Measurements from ENCODE around the gene NEK7.

Gene NEK7

GRCh38 chr1:198270273-198270828, 113.6 kb downstream of the NEK7 start:
- H3K4me3 Mint-ChIP-seq = no peak overlapping the region
- H3K36me3 Mint-ChIP-seq (ENCODE audit: low read depth) = peaks cover 10% of the 10 kb centered on the region
- H3K9me3 Mint-ChIP-seq = no peaks in the 10 kb centered on the region
- H3K4me1 Mint-ChIP-seq (ENCODE audit: low read depth) = peaks cover 15% of the 10 kb centered on the region
- H3K27me3 Mint-ChIP-seq (ENCODE audit: low read depth) = no peaks in the 10 kb centered on the region
- no peak for DNase-seq (ENCODE audit: low spot score)
- H3K27ac Mint-ChIP-seq = no peak overlapping the region

- Mint-ChIP-seq H3K9me3 (no peaks in the 10 kb centered on the region), H3K4me1 (ENCODE audit: low read depth) (peaks cover 14% of the 10 kb centered on the region), H3K36me3 (ENCODE audit: low read depth) (peaks cover 10% of the 10 kb centered on the region), H3K27ac (no peak overlapping the region), H3K27me3 (ENCODE audit: low read depth) (no peaks in the 10 kb centered on the region), H3K4me3 (no peak overlapping the region)
- no peak for DNase-seq (ENCODE audit: low spot score)
Measured at GRCh38 chr1:198271467-198271866, 114.7 kb downstream of the NEK7 start.

GRCh38 chr1:198272492-198272891, 115.7 kb downstream of the NEK7 start:
- Mint-ChIP-seq H3K36me3 (ENCODE audit: low read depth) (peaks cover 10% of the 10 kb centered on the region), H3K4me3 (no peak overlapping the region), H3K4me1 (ENCODE audit: low read depth) (peaks cover 14% of the 10 kb centered on the region), H3K27me3 (ENCODE audit: low read depth) (no peaks in the 10 kb centered on the region), H3K9me3 (no peaks in the 10 kb centered on the region), H3K27ac (peak overlapping the region; percentile 4)
- no peak for DNase-seq (ENCODE audit: low spot score)

GRCh38 chr1:198273748-198274295, 117.0 kb downstream of the NEK7 start:
- no peak overlapping the region for H3K27ac Mint-ChIP-seq

GRCh38 chr1:198275597-198275996, 118.8 kb downstream of the NEK7 start:
- Mint-ChIP-seq H3K4me3 (no peak overlapping the region), H3K36me3 (ENCODE audit: low read depth) (peaks cover 10% of the 10 kb centered on the region), H3K4me1 (ENCODE audit: low read depth) (peaks cover 18% of the 10 kb centered on the region), H3K27me3 (ENCODE audit: low read depth) (no peaks in the 10 kb centered on the region), H3K27ac (no peak overlapping the region), H3K9me3 (no peaks in the 10 kb centered on the region)
- no peak for DNase-seq (ENCODE audit: low spot score)

More at GRCh38 chr1:198273748-198274295, 117.0 kb downstream of the NEK7 start:
- H3K9me3 Mint-ChIP-seq = no peaks in the 10 kb centered on the region
- peaks cover 15% of the 10 kb centered on the region for H3K4me1 Mint-ChIP-seq (ENCODE audit: low read depth)
- no peak overlapping the region for H3K4me3 Mint-ChIP-seq
- no peak for DNase-seq (ENCODE audit: low spot score)
- H3K27me3 Mint-ChIP-seq (ENCODE audit: low read depth) = no peaks in the 10 kb centered on the region
- H3K36me3 Mint-ChIP-seq (ENCODE audit: low read depth) = peaks cover 10% of the 10 kb centered on the region

GRCh38 chr1:198276241-198276640, 119.4 kb downstream of the NEK7 start:
- Mint-ChIP-seq H3K36me3 (ENCODE audit: low read depth) (peaks cover 5% of the 10 kb centered on the region), H3K4me1 (ENCODE audit: low read depth) (peaks cover 18% of the 10 kb centered on the region), H3K27ac (no peak overlapping the region), H3K4me3 (no peak overlapping the region), H3K27me3 (ENCODE audit: low read depth) (no peaks in the 10 kb centered on the region), H3K9me3 (no peaks in the 10 kb centered on the region)
- no peak for DNase-seq (ENCODE audit: low spot score)

- H3K9me3 Mint-ChIP-seq = no peaks in the 10 kb centered on the region
- no peak for DNase-seq (ENCODE audit: low spot score)
- peaks cover 21% of the 10 kb centered on the region for H3K4me1 Mint-ChIP-seq (ENCODE audit: low read depth)
- H3K27ac Mint-ChIP-seq = no peak overlapping the region
- peaks cover 5% of the 10 kb centered on the region for H3K36me3 Mint-ChIP-seq (ENCODE audit: low read depth)
- no peak overlapping the region for H3K4me3 Mint-ChIP-seq
- no peaks in the 10 kb centered on the region for H3K27me3 Mint-ChIP-seq (ENCODE audit: low read depth)
Measured at GRCh38 chr1:198278943-198279342, 122.1 kb downstream of the NEK7 start.

- no peak overlapping the region for H3K27ac Mint-ChIP-seq
- no peaks in the 10 kb centered on the region for H3K9me3 Mint-ChIP-seq
- H3K27me3 Mint-ChIP-seq (ENCODE audit: low read depth) = no peaks in the 10 kb centered on the region
- H3K4me3 Mint-ChIP-seq = no peak overlapping the region
- peaks cover 21% of the 10 kb centered on the region for H3K4me1 Mint-ChIP-seq (ENCODE audit: low read depth)
- H3K36me3 Mint-ChIP-seq (ENCODE audit: low read depth) = peaks cover 6% of the 10 kb centered on the region
- DNase-seq (ENCODE audit: low spot score) = no peak
Measured at GRCh38 chr1:198280080-198280479, 123.3 kb downstream of the NEK7 start.

- DNase-seq (ENCODE audit: low spot score) = no peak
- peaks cover 18% of the 10 kb centered on the region for H3K4me1 Mint-ChIP-seq (ENCODE audit: low read depth)
- H3K9me3 Mint-ChIP-seq = no peaks in the 10 kb centered on the region
- H3K27ac Mint-ChIP-seq = no peak overlapping the region
- H3K27me3 Mint-ChIP-seq (ENCODE audit: low read depth) = no peaks in the 10 kb centered on the region
- no peak overlapping the region for H3K4me3 Mint-ChIP-seq
- peaks cover 10% of the 10 kb centered on the region for H3K36me3 Mint-ChIP-seq (ENCODE audit: low read depth)
Measured at GRCh38 chr1:198281911-198282310, 125.1 kb downstream of the NEK7 start.

GRCh38 chr1:198283222-198283621, 126.4 kb downstream of the NEK7 start:
- no peak for DNase-seq (ENCODE audit: low spot score)
- H3K27ac Mint-ChIP-seq = peak overlapping the region; percentile 43
- no peaks in the 10 kb centered on the region for H3K27me3 Mint-ChIP-seq (ENCODE audit: low read depth)
- H3K9me3 Mint-ChIP-seq = no peaks in the 10 kb centered on the region
- peaks cover 22% of the 10 kb centered on the region for H3K4me1 Mint-ChIP-seq (ENCODE audit: low read depth)
- H3K36me3 Mint-ChIP-seq (ENCODE audit: low read depth) = peaks cover 13% of the 10 kb centered on the region
- H3K4me3 Mint-ChIP-seq = peak overlapping the region; percentile 47

GRCh38 chr1:198287916-198288315, 131.1 kb downstream of the NEK7 start:
- Mint-ChIP-seq H3K36me3 (ENCODE audit: low read depth) (peaks cover 14% of the 10 kb centered on the region), H3K27me3 (ENCODE audit: low read depth) (no peaks in the 10 kb centered on the region), H3K4me1 (ENCODE audit: low read depth) (peaks cover 20% of the 10 kb centered on the region), H3K27ac (no peak overlapping the region), H3K9me3 (no peaks in the 10 kb centered on the region), H3K4me3 (no peak overlapping the region)
- DNase-seq (ENCODE audit: low spot score) = no peak

- H3K27me3 Mint-ChIP-seq (ENCODE audit: low read depth) = no peaks in the 10 kb centered on the region
- peaks cover 23% of the 10 kb centered on the region for H3K4me1 Mint-ChIP-seq (ENCODE audit: low read depth)
- no peak overlapping the region for H3K27ac Mint-ChIP-seq
- H3K4me3 Mint-ChIP-seq = no peak overlapping the region
- no peak for DNase-seq (ENCODE audit: low spot score)
- H3K36me3 Mint-ChIP-seq (ENCODE audit: low read depth) = peaks cover 14% of the 10 kb centered on the region
- no peaks in the 10 kb centered on the region for H3K9me3 Mint-ChIP-seq
Measured at GRCh38 chr1:198290089-198290683, 133.4 kb downstream of the NEK7 start.

- no peak overlapping the region for H3K27ac Mint-ChIP-seq
- H3K9me3 Mint-ChIP-seq = no peaks in the 10 kb centered on the region
- peaks cover 30% of the 10 kb centered on the region for H3K4me1 Mint-ChIP-seq (ENCODE audit: low read depth)
- peaks cover 19% of the 10 kb centered on the region for H3K36me3 Mint-ChIP-seq (ENCODE audit: low read depth)
- H3K4me3 Mint-ChIP-seq = no peak overlapping the region
- DNase-seq (ENCODE audit: low spot score) = no peak
- H3K27me3 Mint-ChIP-seq (ENCODE audit: low read depth) = no peaks in the 10 kb centered on the region
Measured at GRCh38 chr1:198291036-198291435, 134.2 kb downstream of the NEK7 start.

GRCh38 chr1:198291924-198292323, 135.1 kb downstream of the NEK7 start:
- H3K27ac Mint-ChIP-seq = no peak overlapping the region
- H3K4me3 Mint-ChIP-seq = no peak overlapping the region
- no peaks in the 10 kb centered on the region for H3K9me3 Mint-ChIP-seq
- no peak for DNase-seq (ENCODE audit: low spot score)
- H3K36me3 Mint-ChIP-seq (ENCODE audit: low read depth) = peaks cover 19% of the 10 kb centered on the region
- no peaks in the 10 kb centered on the region for H3K27me3 Mint-ChIP-seq (ENCODE audit: low read depth)
- peaks cover 31% of the 10 kb centered on the region for H3K4me1 Mint-ChIP-seq (ENCODE audit: low read depth)

- no peaks in the 10 kb centered on the region for H3K27me3 Mint-ChIP-seq (ENCODE audit: low read depth)
- no peak overlapping the region for H3K27ac Mint-ChIP-seq
- peaks cover 32% of the 10 kb centered on the region for H3K36me3 Mint-ChIP-seq (ENCODE audit: low read depth)
- no peak overlapping the region for H3K4me3 Mint-ChIP-seq
- no peak for DNase-seq (ENCODE audit: low spot score)
- peaks cover 24% of the 10 kb centered on the region for H3K4me1 Mint-ChIP-seq (ENCODE audit: low read depth)
- no peaks in the 10 kb centered on the region for H3K9me3 Mint-ChIP-seq
Measured at GRCh38 chr1:198295225-198295624, 138.4 kb downstream of the NEK7 start.

All from T-helper 2 cell treated with Interferon-gamma antibody and Interleukin-4, amounts not matched to agents 5 μg/mL and 100 μg/mL, for 36 hours (primary cell).